Lower leg skin (tissue), 4 donors: ENCODE data around the gene ART4. TPM values are rescaled to one million over a fixed set of nuclear protein-coding genes. Genes with fewer than 3 reads are reported as not detected.

Experiments used
- DNase-seq, 2 donors: peaks; one replicate each; pipeline ENCODE4 v3.0.0-alpha.2; 2019; ENCODE audit warnings: low spot score in 2 of 2
- H3K4me3 ChIP-seq: fragments of 200-600 bp; sonication (generic); 2 replicates; pipeline ENCODE4 v1.5.1; 2017; ENCODE audit warnings: mild to moderate bottlenecking, low read depth; ENCODE audit not compliant: poor library complexity, severe bottlenecking
- POLR2A ChIP-seq, 2 donors: fragments of 450-650 bp; IDR thresholded peaks; one replicate each; pipeline ENCODE4 v1.6.1; 2016 to 2017; ENCODE audit warnings: antibody characterized with exemption in 2 of 2, mild to moderate bottlenecking in 1 of 2, moderate library complexity in 1 of 2
- WGBS, 2 donors: methylation state at CpG; one replicate each; pipeline ENCODE4 v1.1.5; 2018; 5-methylcytosine and 5-hydroxymethylcytosine counted together
- intact Hi-C: fragments of 100-400 bp; cut with DNase I; formaldehyde crosslinking; loops from one replicate; pipeline ENCODE4 v1.15.0; 2023; ENCODE audit warnings: low total_unique reads
- total RNA-seq, 4 donors: library from RNA; depleted of rRNA; stranded (reverse); fragments of >200 nt; gene quantifications; one replicate each; pipeline ENCODE4 v1.1.0, GENCODE V29; 2016
- TF ChIP-seq, protein P1 (sequence below), 3 donors: fragments of 450-650 bp; IDR thresholded peaks; one replicate each; pipeline ENCODE4 v1.5.1; 2016; ENCODE audit warnings: antibody characterized with exemption in 3 of 3, mild to moderate bottlenecking in 3 of 3, moderate library complexity in 2 of 3

The ART4 gene
- total RNA-seq, 4 donors from 2014 or later, result 0.17 to 0.42 (median 0.17) TPM; not detected in 1

- H3K4me3 ChIP-seq, result no peak overlapping the region
- no peak for TF ChIP-seq POLR2A (IDR thresholded peaks at IDR 0.05)
- TF ChIP-seq, protein P1, sequence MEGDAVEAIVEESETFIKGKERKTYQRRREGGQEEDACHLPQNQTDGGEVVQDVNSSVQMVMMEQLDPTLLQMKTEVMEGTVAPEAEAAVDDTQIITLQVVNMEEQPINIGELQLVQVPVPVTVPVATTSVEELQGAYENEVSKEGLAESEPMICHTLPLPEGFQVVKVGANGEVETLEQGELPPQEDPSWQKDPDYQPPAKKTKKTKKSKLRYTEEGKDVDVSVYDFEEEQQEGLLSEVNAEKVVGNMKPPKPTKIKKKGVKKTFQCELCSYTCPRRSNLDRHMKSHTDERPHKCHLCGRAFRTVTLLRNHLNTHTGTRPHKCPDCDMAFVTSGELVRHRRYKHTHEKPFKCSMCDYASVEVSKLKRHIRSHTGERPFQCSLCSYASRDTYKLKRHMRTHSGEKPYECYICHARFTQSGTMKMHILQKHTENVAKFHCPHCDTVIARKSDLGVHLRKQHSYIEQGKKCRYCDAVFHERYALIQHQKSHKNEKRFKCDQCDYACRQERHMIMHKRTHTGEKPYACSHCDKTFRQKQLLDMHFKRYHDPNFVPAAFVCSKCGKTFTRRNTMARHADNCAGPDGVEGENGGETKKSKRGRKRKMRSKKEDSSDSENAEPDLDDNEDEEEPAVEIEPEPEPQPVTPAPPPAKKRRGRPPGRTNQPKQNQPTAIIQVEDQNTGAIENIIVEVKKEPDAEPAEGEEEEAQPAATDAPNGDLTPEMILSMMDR (IDR thresholded peaks at IDR 0.05), result no peak
- intact Hi-C loops, result no loop called here
- WGBS, 2 donors, result 92 to 98% methylated on average over 1 of the region's 1 CpG
- no peak for DNase-seq
Observed at GRCh38 chr12:14810953-14811483, 32.3 kb downstream of the ART4 start.

DNA sequence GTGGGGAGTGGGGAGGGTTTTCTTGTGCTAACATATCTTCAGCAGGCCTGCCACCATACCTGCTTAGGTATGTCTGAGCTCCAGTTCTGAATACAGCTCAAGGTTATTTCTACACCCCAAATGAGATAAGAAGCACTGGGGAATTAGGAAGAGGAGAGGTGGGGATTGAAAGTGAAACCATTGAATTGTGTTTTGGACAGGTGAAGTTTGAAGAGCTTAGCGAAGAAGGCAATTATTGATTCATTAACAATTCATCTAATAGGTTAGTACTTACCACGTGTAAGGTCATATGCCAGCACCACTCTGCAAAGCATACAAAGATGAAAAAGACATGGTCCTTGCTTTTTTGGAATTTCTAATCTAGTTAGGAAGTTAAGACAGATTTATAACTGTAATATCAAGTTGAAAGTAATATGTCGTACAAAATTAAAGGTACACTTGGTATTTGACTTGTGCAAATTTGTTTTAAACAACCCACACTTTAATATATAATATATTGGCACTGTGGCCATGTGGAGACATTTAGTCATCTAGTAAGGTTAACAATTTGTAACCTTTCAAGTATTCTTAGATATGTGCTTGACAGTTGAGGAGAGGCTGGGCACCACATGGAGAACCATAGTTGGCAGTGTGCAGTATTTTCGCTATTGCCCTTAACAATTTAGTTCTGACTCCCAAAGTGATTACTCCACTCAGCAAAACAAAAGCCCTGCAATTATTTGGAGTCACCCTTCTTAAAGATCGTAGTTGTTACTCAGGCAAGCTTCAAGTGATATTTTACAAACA, 33.0 kb downstream of the ART4 start:
- TF ChIP-seq POLR2A (IDR thresholded peaks at IDR 0.05), result no peak
- TF ChIP-seq, protein P1 (IDR thresholded peaks at IDR 0.05), result no peak
- WGBS, 2 donors, result 80 to 83% methylated on average over 5 of the region's 5 CpGs
- no peak overlapping the region for H3K4me3 ChIP-seq
- no peak for DNase-seq
- intact Hi-C loops, result no loop called here

DNA sequence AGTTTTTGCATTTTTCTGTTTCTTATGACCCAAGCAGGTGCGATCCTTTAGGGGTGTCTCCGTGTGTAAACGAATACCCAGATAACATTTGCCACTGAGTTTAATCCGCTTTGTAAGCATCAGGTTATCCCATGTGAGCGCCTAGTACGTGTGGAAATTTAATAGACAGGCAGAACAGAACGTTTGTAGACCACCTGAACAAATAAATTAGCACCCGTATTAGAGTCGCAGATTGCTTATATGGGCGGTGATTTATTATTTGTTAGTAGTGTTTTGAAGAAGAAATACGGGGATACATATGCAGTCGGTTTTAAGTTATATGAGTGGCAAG, 39.5 kb downstream of the ART4 start:
- WGBS, 2 donors, result 0 to 1% methylated on average over 12 of the region's 12 CpGs
- no peak for TF ChIP-seq POLR2A (IDR thresholded peaks at IDR 0.05)
- TF ChIP-seq, protein P1 (IDR thresholded peaks at IDR 0.05), result no peak
- intact Hi-C loops, result no loop called here

GRCh38 chr12:14803011-14803829, 40.1 kb downstream of the ART4 start, which contains the start of the genes C12orf60 and WBP11:
Gene C12orf60, plus strand, starts transcription at chr12:14803670. Its CDS starts 19,266 bp downstream, at chr12:14822936.
Gene WBP11, minus strand, starts transcription at chr12:14803478. Its CDS starts 2,095 bp downstream, at chr12:14801383.
- TF ChIP-seq, protein P1 (IDR thresholded peaks at IDR 0.05), result no peak
- no peak for TF ChIP-seq POLR2A (IDR thresholded peaks at IDR 0.05)
- 1% methylated on average over 49 to 50 of the region's 50 CpGs for WGBS, 2 donors
- DNase-seq, result peak; percentile 98
- intact Hi-C loops, result no loop called here
- peak within 1 kb of the TSS; percentile 98 for H3K4me3 ChIP-seq

More for the DNA sequence above, 39.5 kb downstream of the ART4 start:
- DNase-seq, result no peak
- H3K4me3 ChIP-seq, result peak overlapping the region; percentile 28

- peak overlapping the region; percentile 98 for H3K4me3 ChIP-seq
- TF ChIP-seq, protein P1 (IDR thresholded peaks at IDR 0.05), result no peak
- no peak for TF ChIP-seq POLR2A (IDR thresholded peaks at IDR 0.05)
- no peak for DNase-seq
- WGBS, 2 donors, result 0 to 1% methylated on average over 7 of the region's 7 CpGs
- intact Hi-C loops, result no loop called here
Observed at GRCh38 chr12:14802721-14803010, 40.7 kb downstream of the ART4 start.
